ENCODE results near the gene PSMD11.
"Not testable (repeated sequence)": the region's sequence is repeated elsewhere in the genome, so short reads cannot be mapped to it uniquely, and the experiment has no call there.

The PSMD11 gene

DNA sequence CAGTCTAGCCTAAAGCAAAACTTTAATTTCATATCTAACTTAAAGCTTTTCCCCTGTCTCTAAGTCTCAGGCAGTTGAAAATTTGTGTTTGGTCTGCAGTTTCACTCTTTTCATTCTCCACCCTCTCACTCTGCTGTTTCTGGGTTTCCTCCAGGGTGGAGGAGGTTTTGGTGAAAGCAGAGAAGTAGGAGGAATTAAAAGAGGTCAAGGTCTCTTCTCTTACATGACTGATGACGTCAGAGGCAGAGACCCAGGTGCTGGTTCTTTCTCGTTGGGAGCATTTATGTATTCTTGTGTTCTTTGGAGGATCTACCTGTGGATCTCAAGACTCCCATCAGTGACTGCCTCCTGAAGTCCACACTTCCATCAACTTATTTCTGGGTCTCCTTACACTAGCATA, 2.4 kb upstream of the PSMD11 start:
- no peak for DNase-seq (ENCODE audit: low read depth, low spot score)
- peaks cover 19% of the 10 kb centered on the region for H3K27me3 ChIP-seq (ENCODE audit: insufficient read depth, insufficient read length)
- H3K36me3 ChIP-seq (ENCODE audit: insufficient read depth, insufficient read length, low read length), result peaks cover 9% of the 10 kb centered on the region
- H3K9me3 ChIP-seq (ENCODE audit: insufficient read depth, low read length), result no peaks in the 10 kb centered on the region; the same call in 1 of the 2 replicates
- no peaks in the 10 kb centered on the region for H3K4me1 ChIP-seq (ENCODE audit: insufficient read depth, insufficient read length)
- TF ChIP-seq ZNF274 (IDR thresholded peaks at IDR 0.05; ENCODE audit: low read depth, low read length) (no peak), YY1 (IDR thresholded peaks at IDR 0.05; ENCODE audit: insufficient read depth, insufficient read length) (no peak), SUZ12 (IDR thresholded peaks at IDR 0.05; ENCODE audit: extremely low read depth, insufficient read depth, insufficient read length) (no peak)
- no peak overlapping the region for H3K9ac ChIP-seq (ENCODE audit: insufficient read length, low read depth)
- no peak overlapping the region for H3K4me3 ChIP-seq (ENCODE audit: insufficient read length, low read depth)

DNA sequence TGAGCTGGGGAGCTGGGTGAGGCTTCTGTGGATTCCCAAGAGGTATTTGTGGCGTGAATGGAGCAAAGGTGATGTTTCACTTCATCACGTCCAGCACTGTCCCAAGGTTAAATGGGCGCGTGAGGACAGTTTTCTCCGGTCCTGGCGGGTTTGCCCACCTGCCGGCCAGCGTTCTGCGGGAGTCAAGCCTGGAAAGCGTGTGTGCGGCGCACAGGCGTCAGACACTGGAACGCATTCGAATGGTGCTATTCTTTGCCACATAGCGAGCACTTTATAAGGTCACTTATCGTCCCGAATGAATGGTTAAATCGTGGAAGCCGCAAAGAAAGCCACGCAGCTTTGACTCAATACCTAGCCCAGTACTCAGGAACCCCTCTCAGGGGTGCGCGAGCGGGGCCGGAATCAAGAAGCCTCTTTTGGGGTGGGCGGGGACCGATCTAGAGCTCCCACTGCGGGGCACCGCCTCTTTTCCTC, 446 bp upstream of the PSMD11 start:
- DNase-seq (ENCODE audit: low read depth, low spot score), result no peak
- no peaks in the 10 kb centered on the region; the same call in 1 of the 2 replicates for H3K9me3 ChIP-seq (ENCODE audit: insufficient read depth, low read length)
- no peaks in the 10 kb centered on the region for H3K4me1 ChIP-seq (ENCODE audit: insufficient read depth, insufficient read length)
- H3K36me3 ChIP-seq (ENCODE audit: insufficient read depth, insufficient read length, low read length), result peaks cover 28% of the 10 kb centered on the region
- H3K9ac ChIP-seq (ENCODE audit: insufficient read length, low read depth), result peak overlapping the region; percentile 16
- TF ChIP-seq ZNF274 (IDR thresholded peaks at IDR 0.05; ENCODE audit: low read depth, low read length) (no peak), YY1 (IDR thresholded peaks at IDR 0.05; ENCODE audit: insufficient read depth, insufficient read length) (no peak), SUZ12 (IDR thresholded peaks at IDR 0.05; ENCODE audit: extremely low read depth, insufficient read depth, insufficient read length) (no peak)
- peak overlapping the region; percentile 45 for H3K4me3 ChIP-seq (ENCODE audit: insufficient read length, low read depth)
- H3K27me3 ChIP-seq (ENCODE audit: insufficient read depth, insufficient read length), result peaks cover 19% of the 10 kb centered on the region

DNA sequence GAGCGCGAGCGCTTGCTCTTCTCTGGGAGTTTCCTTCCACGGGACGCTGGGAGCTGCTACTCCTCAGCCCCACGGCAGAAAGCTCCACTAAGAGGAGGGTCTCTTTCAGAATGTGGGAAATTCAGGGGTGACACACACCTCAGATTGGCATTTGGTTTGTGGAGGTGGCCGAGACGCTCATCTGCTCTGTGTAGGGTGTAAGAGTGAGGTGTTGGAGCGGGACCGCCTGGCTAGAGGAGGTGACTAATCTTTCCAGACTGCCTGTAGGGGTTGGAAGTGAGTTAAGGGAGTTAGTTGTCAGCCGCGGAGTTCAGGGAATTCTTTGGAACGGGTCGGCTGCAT, 735 bp downstream of the PSMD11 start:
- Histone ChIP-seq H3K4me1 (ENCODE audit: insufficient read depth, insufficient read length) (no peaks in the 10 kb centered on the region), H3K27me3 (ENCODE audit: insufficient read depth, insufficient read length) (peaks cover 19% of the 10 kb centered on the region), H3K9me3 (ENCODE audit: insufficient read depth, low read length) (no peaks in the 10 kb centered on the region; the same call in 1 of the 2 replicates), H3K36me3 (ENCODE audit: insufficient read depth, insufficient read length, low read length) (peaks cover 40% of the 10 kb centered on the region), H3K9ac (ENCODE audit: insufficient read length, low read depth) (peak overlapping the region; percentile 89), H3K4me3 (ENCODE audit: insufficient read length, low read depth) (peak overlapping the region; percentile 86)
- TF ChIP-seq YY1 (IDR thresholded peaks at IDR 0.05; ENCODE audit: insufficient read depth, insufficient read length), result no peak
- TF ChIP-seq SUZ12 (IDR thresholded peaks at IDR 0.05; ENCODE audit: extremely low read depth, insufficient read depth, insufficient read length), result no peak
- TF ChIP-seq ZNF274 (IDR thresholded peaks at IDR 0.05; ENCODE audit: low read depth, low read length), result no peak
- DNase-seq (ENCODE audit: low read depth, low spot score), result no peak

DNA sequence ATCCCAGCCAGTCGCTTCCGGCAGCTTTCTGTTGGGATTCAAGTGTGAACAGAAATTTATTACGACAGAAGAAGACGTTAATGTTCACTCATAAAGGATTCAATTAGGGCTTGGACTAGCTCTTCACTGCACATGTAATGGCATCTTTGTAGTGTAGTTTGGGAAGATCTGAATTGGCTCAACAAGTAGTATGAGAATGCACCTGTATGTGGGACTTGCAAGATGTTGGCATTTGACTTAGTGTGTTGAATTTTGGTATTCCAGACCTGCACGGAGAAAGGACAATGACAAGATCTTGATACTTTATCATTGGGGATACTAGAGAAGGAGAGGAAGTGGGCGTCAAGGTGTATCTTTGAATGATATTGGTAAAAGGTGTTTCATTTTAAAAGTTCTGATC, 1.2 kb downstream of the PSMD11 start:
- peak overlapping the region; percentile 89 for H3K9ac ChIP-seq (ENCODE audit: insufficient read length, low read depth)
- no peak for DNase-seq (ENCODE audit: low read depth, low spot score)
- peaks cover 43% of the 10 kb centered on the region for H3K36me3 ChIP-seq (ENCODE audit: insufficient read depth, insufficient read length, low read length)
- H3K4me3 ChIP-seq (ENCODE audit: insufficient read length, low read depth), result peak overlapping the region; percentile 86
- no peaks in the 10 kb centered on the region; the same call in 1 of the 2 replicates for H3K9me3 ChIP-seq (ENCODE audit: insufficient read depth, low read length)
- H3K4me1 ChIP-seq (ENCODE audit: insufficient read depth, insufficient read length), result no peaks in the 10 kb centered on the region
- TF ChIP-seq ZNF274 (IDR thresholded peaks at IDR 0.05; ENCODE audit: low read depth, low read length) (no peak), YY1 (IDR thresholded peaks at IDR 0.05; ENCODE audit: insufficient read depth, insufficient read length) (no peak), SUZ12 (IDR thresholded peaks at IDR 0.05; ENCODE audit: extremely low read depth, insufficient read depth, insufficient read length) (no peak)
- peaks cover 19% of the 10 kb centered on the region for H3K27me3 ChIP-seq (ENCODE audit: insufficient read depth, insufficient read length)

DNA sequence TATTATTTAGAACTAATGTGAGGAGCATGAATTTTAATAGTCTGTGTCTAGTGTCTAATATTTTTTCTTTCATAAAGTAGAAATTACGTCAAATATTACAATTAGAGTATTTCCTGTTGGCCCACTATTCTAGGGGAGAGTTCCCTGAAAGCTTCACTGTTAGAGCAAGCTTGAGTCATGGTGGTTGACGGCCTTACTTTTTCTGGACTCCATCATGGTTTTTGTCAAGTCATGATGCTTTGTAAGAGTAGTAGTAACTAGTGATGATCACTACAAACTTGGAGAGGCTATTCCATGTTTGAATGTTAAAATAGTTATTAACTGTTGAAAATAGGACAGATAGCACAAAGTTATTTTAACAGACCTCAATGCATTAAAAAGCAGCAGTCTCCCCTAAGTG, 1.7 kb downstream of the PSMD11 start:
- Histone ChIP-seq H3K9ac (ENCODE audit: insufficient read length, low read depth) (no peak overlapping the region), H3K36me3 (ENCODE audit: insufficient read depth, insufficient read length, low read length) (peaks cover 48% of the 10 kb centered on the region)

DNA sequence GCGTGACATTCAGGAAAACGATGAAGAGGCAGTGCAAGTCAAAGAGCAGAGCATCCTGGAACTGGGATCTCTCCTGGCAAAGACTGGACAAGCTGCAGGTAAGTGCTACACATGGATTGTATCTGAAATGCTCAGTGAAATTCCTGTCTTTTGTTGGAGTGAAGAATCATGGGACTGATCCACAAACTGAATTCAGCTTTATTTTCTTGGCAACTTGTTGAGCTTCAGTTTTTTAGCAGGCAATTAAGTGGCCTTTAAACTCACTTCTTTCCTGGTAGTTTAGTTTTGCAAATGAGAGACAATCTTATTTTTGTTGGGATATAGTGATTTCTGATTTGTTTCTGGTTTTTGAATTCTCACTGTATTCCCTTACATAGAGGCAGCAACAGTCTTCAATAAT, 2.6 kb downstream of the PSMD11 start:
- Histone ChIP-seq H3K36me3 (ENCODE audit: insufficient read depth, insufficient read length, low read length) (peaks cover 57% of the 10 kb centered on the region), H3K9ac (ENCODE audit: insufficient read length, low read depth) (peak overlapping the region; percentile 21), H3K27me3 (ENCODE audit: insufficient read depth, insufficient read length) (peaks cover 16% of the 10 kb centered on the region), H3K9me3 (ENCODE audit: insufficient read depth, low read length) (no peaks in the 10 kb centered on the region; the same call in 1 of the 2 replicates), H3K4me3 (ENCODE audit: insufficient read length, low read depth) (no peak overlapping the region), H3K4me1 (ENCODE audit: insufficient read depth, insufficient read length) (no peaks in the 10 kb centered on the region)
- TF ChIP-seq ZNF274 (IDR thresholded peaks at IDR 0.05; ENCODE audit: low read depth, low read length), result no peak
- no peak for TF ChIP-seq YY1 (IDR thresholded peaks at IDR 0.05; ENCODE audit: insufficient read depth, insufficient read length)
- TF ChIP-seq SUZ12 (IDR thresholded peaks at IDR 0.05; ENCODE audit: extremely low read depth, insufficient read depth, insufficient read length), result no peak
- no peak for DNase-seq (ENCODE audit: low read depth, low spot score)

More for the DNA sequence above, 1.7 kb downstream of the PSMD11 start:
- no peak for TF ChIP-seq ZNF274 (IDR thresholded peaks at IDR 0.05; ENCODE audit: low read depth, low read length)
- no peak for TF ChIP-seq SUZ12 (IDR thresholded peaks at IDR 0.05; ENCODE audit: extremely low read depth, insufficient read depth, insufficient read length)
- TF ChIP-seq YY1 (IDR thresholded peaks at IDR 0.05; ENCODE audit: insufficient read depth, insufficient read length), result no peak
- no peak for DNase-seq (ENCODE audit: low read depth, low spot score)
- no peaks in the 10 kb centered on the region for H3K4me1 ChIP-seq (ENCODE audit: insufficient read depth, insufficient read length)
- no peak overlapping the region for H3K4me3 ChIP-seq (ENCODE audit: insufficient read length, low read depth)
- H3K27me3 ChIP-seq (ENCODE audit: insufficient read depth, insufficient read length), result peaks cover 19% of the 10 kb centered on the region
- H3K9me3 ChIP-seq (ENCODE audit: insufficient read depth, low read length), result no peaks in the 10 kb centered on the region; the same call in 1 of the 2 replicates

DNA sequence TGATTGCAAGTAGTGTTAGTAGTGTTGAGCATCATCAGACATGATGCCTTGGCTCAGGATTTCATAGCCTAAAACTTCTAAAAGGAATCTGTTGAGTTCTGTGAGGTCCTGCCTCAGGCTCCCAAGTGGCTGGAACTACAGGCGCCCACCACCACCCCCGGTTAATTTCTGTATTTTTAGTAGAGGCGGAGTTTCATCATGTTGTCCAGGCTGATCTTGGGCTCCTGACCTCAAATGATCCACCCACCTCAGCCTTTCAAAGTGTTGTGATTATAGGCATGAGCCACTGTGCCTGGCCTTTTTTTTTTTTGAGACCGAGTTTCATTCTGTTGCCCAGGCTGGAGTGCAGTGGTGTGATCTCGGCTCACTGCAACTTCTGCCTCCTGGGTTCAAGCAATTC, 5.7 kb downstream of the PSMD11 start:
- Histone ChIP-seq H3K27me3 (ENCODE audit: insufficient read depth, insufficient read length) (no peaks in the 10 kb centered on the region), H3K4me3 (ENCODE audit: insufficient read length, low read depth) (no peak overlapping the region), H3K9me3 (ENCODE audit: insufficient read depth, low read length) (no peaks in the 10 kb centered on the region), H3K4me1 (ENCODE audit: insufficient read depth, insufficient read length) (no peaks in the 10 kb centered on the region), H3K36me3 (ENCODE audit: insufficient read depth, insufficient read length, low read length) (peaks cover 86% of the 10 kb centered on the region), H3K9ac (ENCODE audit: insufficient read length, low read depth) (no peak overlapping the region)
- TF ChIP-seq SUZ12 (IDR thresholded peaks at IDR 0.05; ENCODE audit: extremely low read depth, insufficient read depth, insufficient read length) (no peak), ZNF274 (IDR thresholded peaks at IDR 0.05; ENCODE audit: low read depth, low read length) (no peak), YY1 (IDR thresholded peaks at IDR 0.05; ENCODE audit: insufficient read depth, insufficient read length) (no peak)
- no peak for DNase-seq (ENCODE audit: low read depth, low spot score)

DNA sequence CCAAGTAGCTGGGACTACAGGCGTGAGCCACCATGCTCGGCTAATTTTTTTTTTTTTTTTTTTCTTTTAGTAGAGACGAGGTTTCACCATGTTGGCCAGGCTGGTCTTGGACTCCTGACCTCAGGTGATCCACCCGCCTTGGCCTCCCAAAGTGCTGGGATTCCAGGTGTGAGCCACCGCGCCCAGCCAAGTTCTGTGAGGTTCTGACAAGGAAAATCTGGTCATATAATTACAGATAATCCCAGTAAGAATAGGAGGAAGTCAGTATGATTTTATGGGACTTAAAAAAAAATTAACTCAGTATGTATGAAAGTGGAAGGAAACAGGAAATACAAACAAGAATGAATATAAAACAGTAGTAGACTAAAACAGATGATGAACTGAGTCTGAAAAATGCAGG, 6.1 kb downstream of the PSMD11 start:
- H3K9me3 ChIP-seq (ENCODE audit: insufficient read depth, low read length); H3K9ac ChIP-seq (ENCODE audit: insufficient read length, low read depth); H3K4me3 ChIP-seq (ENCODE audit: insufficient read length, low read depth); H3K4me1 ChIP-seq (ENCODE audit: insufficient read depth, insufficient read length); DNase-seq (ENCODE audit: low read depth, low spot score); H3K27me3 ChIP-seq (ENCODE audit: insufficient read depth, insufficient read length): not testable (repeated sequence)
- peaks cover 89% of the 10 kb centered on the region for H3K36me3 ChIP-seq (ENCODE audit: insufficient read depth, insufficient read length, low read length)

All from NT2/D1 (cell line).